GM18517 (cell line): ENCODE data around the gene CRP.
"Not testable (repeated sequence)": the region's sequence is repeated elsewhere in the genome, so short reads cannot be mapped to it uniquely, and the experiment has no call there.

Experiments
- ATAC-seq: cut with Tn5 transposase; IDR thresholded peaks from one replicate; pipeline ENCODE4 v1.9.1; 2021; ENCODE audit warnings: mild to moderate bottlenecking, moderate library complexity; ENCODE audit not compliant: unreplicated experiment

The CRP gene

DNA sequence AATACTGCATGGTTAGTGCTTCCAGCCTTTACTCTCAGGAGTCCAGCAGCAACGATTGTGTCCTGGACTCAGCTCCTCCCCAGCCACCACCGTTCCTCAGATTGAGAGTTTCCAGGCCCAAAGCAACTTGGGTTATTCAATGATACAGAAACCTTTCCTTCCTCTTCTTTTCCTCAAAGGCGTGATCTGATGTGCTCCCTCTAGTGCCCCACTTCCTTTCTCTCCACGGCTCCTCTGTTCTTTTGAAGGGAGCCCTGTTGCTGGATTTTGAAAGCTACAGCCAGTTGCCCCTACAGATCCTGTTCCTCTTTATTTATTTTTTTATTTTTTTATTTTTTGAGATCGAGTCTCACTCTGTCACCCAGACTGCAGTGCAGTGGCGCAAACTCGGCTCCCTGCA is 14.1 kb downstream of the CRP start:
- ATAC-seq = no peak

DNA sequence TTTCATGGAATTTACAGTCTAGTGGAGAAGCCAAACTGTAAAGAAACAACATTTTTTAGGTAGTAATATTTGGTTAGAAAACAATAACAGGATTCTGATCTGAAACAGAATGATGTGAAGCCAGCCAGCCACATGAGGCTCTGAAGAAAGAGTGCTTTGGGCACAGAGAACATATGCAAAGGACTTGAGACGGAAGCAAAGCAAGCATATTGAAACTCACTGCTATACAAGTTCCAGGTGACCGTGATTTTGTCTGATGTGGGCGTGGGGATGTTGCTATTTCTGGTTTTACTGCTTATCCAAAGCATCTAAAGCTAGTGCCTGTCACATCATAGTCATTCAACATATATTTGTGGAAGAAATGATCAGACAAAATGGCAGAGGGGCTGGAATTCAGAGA is 14.7 kb downstream of the CRP start:
- ATAC-seq = no peak

DNA sequence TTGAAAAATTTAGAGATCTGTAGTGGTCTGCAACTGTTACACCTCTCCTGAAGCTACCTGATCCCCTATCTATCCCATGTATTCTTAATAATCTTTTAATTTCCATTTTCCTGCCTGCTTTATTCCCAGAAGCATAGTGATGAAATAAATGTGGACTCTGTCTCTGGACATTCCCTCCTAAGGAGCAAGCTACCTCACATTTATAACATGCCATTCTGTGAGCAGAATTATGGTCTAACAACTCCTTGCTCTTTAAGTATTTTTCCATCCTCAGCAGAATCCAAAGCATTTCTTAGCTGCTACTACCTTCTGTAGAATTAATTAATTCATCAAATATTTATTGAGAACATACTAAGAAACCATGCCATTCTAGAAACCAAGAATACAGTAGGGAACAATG is 15.1 kb downstream of the CRP start:
- ATAC-seq = no peak

DNA sequence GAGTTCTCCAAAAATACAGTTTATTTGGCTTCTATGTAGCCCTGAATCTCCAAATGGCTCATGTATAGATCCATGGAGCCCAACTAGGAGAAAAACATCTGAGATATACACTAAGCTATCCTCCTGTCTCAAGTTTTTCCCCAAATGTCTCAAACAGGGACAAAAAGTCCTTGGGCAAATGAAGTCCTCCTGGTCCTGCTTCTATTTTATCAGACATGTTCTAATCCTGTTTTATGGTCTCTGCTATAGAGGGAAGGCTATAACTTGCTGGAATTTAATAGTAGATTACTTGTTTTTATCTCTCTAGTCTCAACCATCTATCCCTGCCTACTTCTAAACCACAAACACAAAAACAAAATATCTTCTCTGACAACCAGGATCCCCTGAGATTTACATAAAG is 26.9 kb downstream of the CRP start:
- no peak for ATAC-seq

DNA sequence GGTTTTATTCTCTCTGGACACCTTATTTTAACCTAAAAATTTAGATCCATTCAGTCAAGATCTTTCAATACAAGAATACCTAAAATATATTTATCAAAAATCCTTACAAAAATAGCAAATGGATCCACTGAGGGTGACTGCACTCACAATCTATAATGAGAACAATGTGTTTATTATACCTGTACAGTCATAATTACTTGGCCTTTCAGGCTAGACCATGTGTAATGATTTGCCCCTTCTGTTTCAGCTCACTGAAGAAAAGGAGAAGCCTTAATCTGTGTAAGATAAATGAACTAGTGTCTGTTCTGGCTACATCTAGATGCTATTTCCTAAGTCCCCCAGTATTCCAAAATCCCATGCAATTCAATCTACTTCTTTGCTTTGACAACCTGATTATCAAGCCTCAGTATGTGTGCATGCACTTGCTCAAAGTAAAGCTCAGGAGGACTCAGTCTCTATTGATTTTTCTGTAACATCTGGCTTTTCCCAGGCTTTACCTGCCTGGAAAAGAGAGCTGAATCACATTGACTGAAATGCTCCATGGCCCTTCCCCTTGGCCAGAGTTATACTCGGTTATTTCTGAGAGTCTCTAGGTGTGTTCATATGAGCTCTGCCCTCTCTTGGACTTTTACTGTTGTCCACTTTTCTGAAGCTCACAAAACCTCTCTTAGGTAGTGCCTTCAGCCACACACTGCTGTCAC is 27.6 kb downstream of the CRP start:
- no peak for ATAC-seq

DNA sequence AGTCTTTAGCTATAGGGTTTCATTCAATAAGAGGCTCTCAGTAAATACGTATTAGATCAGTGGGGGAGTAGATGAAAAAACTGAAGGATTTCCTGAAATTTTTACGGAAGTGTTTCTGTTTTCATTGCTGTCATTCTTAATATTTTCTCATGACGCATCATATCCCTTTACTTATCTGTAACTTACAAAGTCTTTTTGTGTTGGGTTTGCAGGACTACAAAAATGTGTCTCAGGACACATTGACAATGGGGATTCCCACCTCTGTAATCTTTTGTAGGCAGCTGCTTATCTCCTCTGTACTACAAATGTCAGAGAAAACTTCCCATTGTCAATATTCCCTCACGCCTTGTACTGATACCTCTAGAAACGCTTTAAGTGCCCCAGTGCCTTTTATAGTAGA is 35.5 kb downstream of the CRP start:
- no peak for ATAC-seq

DNA sequence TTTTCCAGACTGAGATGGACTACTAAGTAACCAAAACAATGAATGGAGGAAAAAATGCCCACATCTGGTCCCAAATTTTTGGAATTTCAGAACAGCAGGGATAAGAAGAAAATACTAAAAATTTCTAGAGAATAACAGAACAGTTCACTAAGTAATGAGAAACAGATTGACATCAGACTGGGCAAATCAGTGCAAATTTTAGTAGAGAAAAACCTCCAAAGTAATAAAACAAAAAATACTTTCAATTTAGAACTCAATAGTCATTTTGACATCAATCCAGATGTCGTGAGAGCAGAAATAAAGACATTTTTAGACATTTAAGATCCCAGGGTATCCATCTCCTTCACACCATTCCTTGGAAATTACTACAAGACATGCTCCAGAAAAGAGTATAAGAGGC is 39.3 kb downstream of the CRP start:
- ATAC-seq = no peak

DNA sequence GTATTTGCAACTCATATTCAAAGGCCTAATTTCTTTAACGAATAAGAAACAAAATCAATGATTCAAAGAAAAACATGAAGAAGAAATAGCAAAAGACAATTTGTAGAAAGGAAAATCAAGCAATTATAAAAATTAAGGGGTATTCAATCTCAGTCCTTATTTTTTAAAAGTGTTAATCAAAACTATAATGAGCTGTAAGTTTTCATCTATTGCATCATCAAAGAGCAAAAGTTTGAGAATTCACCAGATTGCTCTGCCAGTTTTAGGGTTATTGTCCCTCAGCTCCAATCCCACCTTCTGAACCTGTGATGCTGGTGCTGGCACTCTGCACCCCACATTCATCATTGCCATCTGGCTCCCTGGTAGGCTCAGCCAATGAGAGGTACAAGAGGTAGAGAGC is 42.0 kb downstream of the CRP start:
- ATAC-seq = not testable (repeated sequence)

DNA sequence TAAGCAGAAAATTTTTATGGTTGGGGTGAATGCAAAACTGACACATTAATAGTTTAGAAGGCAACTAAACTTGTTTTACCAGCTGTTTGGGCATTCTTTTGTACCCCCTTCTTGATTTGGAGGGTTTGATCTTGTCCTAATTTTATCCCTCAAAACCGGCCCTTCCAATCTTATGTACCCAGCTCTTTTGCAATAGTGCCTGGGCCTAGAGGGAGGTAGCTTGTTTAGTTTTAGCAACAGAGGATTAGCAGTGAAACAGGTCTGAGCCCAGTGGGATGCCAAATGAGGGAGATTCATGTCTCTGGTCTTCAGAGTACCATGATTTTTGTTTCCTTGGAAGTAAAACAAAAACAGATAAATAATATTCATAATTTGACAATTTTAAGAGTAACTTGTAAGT is 45.1 kb downstream of the CRP start:
- ATAC-seq = no peak

DNA sequence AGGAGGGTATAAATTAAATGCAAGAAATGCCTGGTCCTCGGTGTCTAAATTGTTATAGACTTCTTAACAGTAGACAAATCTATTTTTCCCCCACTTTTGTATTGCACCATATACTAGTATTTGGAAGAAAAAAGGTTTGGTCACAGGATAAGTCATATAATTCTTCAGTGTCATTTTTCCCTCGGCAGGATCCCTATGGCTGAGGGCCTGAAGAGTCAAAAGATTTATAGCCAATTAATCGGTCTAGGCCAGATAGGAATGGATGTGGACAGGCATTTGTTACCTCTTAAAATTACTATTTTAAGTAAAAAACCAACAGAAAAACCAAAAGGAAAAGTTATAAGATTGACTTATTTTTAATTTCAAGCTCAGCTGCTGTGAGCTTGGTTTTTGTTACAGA is 45.6 kb downstream of the CRP start:
- ATAC-seq = no peak

DNA sequence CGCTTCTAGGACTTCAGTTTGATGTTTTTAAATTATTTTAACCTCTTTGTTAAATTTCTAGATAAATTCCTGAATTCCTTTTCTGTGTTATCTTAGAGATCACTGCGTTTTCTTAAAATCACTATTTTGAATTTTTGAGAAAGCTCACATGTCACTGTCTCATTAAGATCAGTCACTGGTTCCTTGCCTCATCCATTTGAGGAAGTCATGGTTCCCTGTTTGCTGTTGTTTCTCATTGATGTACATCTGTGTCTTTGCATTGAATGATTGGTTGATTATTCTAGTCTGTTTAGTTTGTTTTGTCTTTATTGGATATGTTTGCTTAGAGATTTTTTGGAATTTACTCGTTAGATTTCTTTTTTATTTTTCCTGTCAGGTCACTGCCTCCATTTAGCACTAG is 50.1 kb downstream of the CRP start:
- no peak for ATAC-seq

DNA sequence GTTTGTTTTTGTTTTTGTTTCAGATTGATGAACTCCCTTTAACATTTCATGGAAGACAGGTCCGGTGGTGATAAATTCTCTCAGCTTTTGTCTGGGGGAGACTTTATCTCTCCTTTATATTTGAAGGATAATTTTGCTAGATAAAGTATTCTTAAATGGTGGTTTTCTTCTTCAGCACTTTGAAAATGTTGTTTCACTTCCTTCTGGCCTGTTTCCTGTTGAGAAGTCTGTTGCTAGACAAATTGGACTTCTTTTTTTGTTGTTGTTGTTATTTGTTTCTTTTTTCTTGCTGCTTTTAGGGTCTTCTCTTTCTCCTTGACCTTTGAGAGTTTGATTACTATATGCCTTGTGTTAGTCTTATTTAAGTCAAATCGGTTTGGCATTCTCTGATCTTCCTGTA is 50.8 kb downstream of the CRP start:
- ATAC-seq = no peak
